Progenitor cell of endocrine pancreas (in vitro differentiated cells): Measurements from ENCODE around the gene CAMKMT. TPM values are rescaled to one million over a fixed set of nuclear protein-coding genes. Genes with fewer than 3 reads are reported as not detected.

Experiments used
- DNase-seq: peaks from one replicate; pipeline ENCODE4 v3.0.0; 2021; ENCODE audit warnings: low spot score; ENCODE audit not compliant: unreplicated experiment
- H3K27ac Mint-ChIP-seq: 2 replicates; pipeline ENCODE4 v1.8.0; 2021; ENCODE audit warnings: mild to moderate bottlenecking, moderate library complexity, mixed read lengths
- H3K27me3 Mint-ChIP-seq: 2 replicates; pipeline ENCODE4 v1.8.0; 2021; ENCODE audit warnings: mixed read lengths
- H3K36me3 Mint-ChIP-seq: 2 replicates; pipeline ENCODE4 v1.8.0; 2022; ENCODE audit warnings: mixed read lengths; ENCODE audit not compliant: insufficient read depth
- H3K4me1 Mint-ChIP-seq: 2 replicates; pipeline ENCODE4 v1.8.0; 2021; ENCODE audit warnings: low read depth, mixed read lengths
- H3K4me3 Mint-ChIP-seq: 2 replicates; pipeline ENCODE4 v1.8.0; 2021; ENCODE audit warnings: low read depth, mild to moderate bottlenecking, moderate library complexity, mixed read lengths
- H3K9me3 Mint-ChIP-seq: 2 replicates; pipeline ENCODE4 v1.8.0; 2021; ENCODE audit warnings: low read depth, mixed read lengths
- CTCF ChIP-seq: fragments of 200-600 bp; sonication (generic); IDR thresholded peaks from one replicate; pipeline ENCODE4 v1.5.0; 2021; ENCODE audit warnings: antibody characterized with exemption, mild to moderate bottlenecking; ENCODE audit not compliant: unreplicated experiment
- total RNA-seq: library from RNA; stranded (reverse); gene quantifications from 2 replicates; pipeline ENCODE4 v1.2.1, GENCODE V29; 2021

The CAMKMT gene
- total RNA-seq, 1 donor from 2014 or later: 20.3 TPM

GRCh38 chr2:44324971-44325426 is 36.7 kb upstream of the CAMKMT start:
- Mint-ChIP-seq H3K27me3 (no peaks in the 10 kb centered on the region), H3K4me3 (no peak overlapping the region), H3K4me1 (no peaks in the 10 kb centered on the region), H3K36me3 (peaks cover 30% of the 10 kb centered on the region), H3K9me3 (no peaks in the 10 kb centered on the region), H3K27ac (no peak overlapping the region)
- no peak for DNase-seq
- no peak for TF ChIP-seq CTCF

- H3K4me1 Mint-ChIP-seq: no peaks in the 10 kb centered on the region
- H3K4me3 Mint-ChIP-seq: no peak overlapping the region
- no peak for DNase-seq
- H3K9me3 Mint-ChIP-seq: no peaks in the 10 kb centered on the region
- TF ChIP-seq CTCF: no peak
- H3K27me3 Mint-ChIP-seq: no peaks in the 10 kb centered on the region
- H3K27ac Mint-ChIP-seq: no peak overlapping the region
- peaks cover 30% of the 10 kb centered on the region for H3K36me3 Mint-ChIP-seq
These were observed 35.9 kb upstream of the CAMKMT start for GRCh38 chr2:44325897-44326296.

- Mint-ChIP-seq H3K4me3 (no peak overlapping the region), H3K36me3 (peaks cover 33% of the 10 kb centered on the region), H3K4me1 (no peaks in the 10 kb centered on the region), H3K27me3 (no peaks in the 10 kb centered on the region), H3K27ac (no peak overlapping the region), H3K9me3 (no peaks in the 10 kb centered on the region)
- DNase-seq: no peak
- no peak for TF ChIP-seq CTCF
These were observed 35.0 kb upstream of the CAMKMT start for GRCh38 chr2:44326548-44327264.

- Mint-ChIP-seq H3K36me3 (peaks cover 24% of the 10 kb centered on the region), H3K27ac (no peak overlapping the region), H3K27me3 (no peaks in the 10 kb centered on the region), H3K4me1 (peaks cover 2% of the 10 kb centered on the region), H3K9me3 (no peaks in the 10 kb centered on the region), H3K4me3 (no peak overlapping the region)
- TF ChIP-seq CTCF: no peak
- DNase-seq: no peak
These were observed 33.0 kb upstream of the CAMKMT start for GRCh38 chr2:44328750-44329149.

GRCh38 chr2:44329343-44329742 is 32.4 kb upstream of the CAMKMT start:
- H3K4me3 Mint-ChIP-seq: no peak overlapping the region
- no peaks in the 10 kb centered on the region for H3K9me3 Mint-ChIP-seq
- H3K36me3 Mint-ChIP-seq: peaks cover 21% of the 10 kb centered on the region

More at GRCh38 chr2:44329343-44329742, 32.4 kb upstream of the CAMKMT start:
- no peak for TF ChIP-seq CTCF
- H3K27me3 Mint-ChIP-seq: no peaks in the 10 kb centered on the region
- no peak for DNase-seq
- peaks cover 7% of the 10 kb centered on the region for H3K4me1 Mint-ChIP-seq
- H3K27ac Mint-ChIP-seq: no peak overlapping the region
